A673 (cell line): ENCODE results near the gene PRR11. TPM values are rescaled to one million over a fixed set of nuclear protein-coding genes. Genes with fewer than 3 reads are reported as not detected.
A peak's percentile ranks its signal among the peaks of the same experiment; 100 is the strongest.

Source experiments
- BruUV-seq: library from RNA; stranded (reverse); fragments of 400-500 nt; replicated peaks from 2 replicates; lab custom pipeline; 2021; lab: Mats Ljungman, UMichigan
- CTCF ChIA-PET: fragments of 300-600 bp; sonication (Branson Sonifier 250); formaldehyde crosslinking; loops from one replicate; lab custom pipeline; 2022; ENCODE audit warnings: antibody characterized with exemption; lab: Charles Lee
- POLR2A ChIA-PET: fragments of 300-600 bp; sonication (Branson Sonifier 250); formaldehyde crosslinking; loops from one replicate; lab custom pipeline; 2022; ENCODE audit warnings: antibody characterized with exemption; ENCODE audit not compliant: low non-redundant PET; lab: Charles Lee
- DNase-seq: peaks from one replicate; pipeline ENCODE4 v3.0.0-alpha.2; 2015; ENCODE audit warnings: low spot score
- H3K27ac ChIP-seq: fragments of 200-600 bp; sonication (generic); 2 replicates; pipeline ENCODE4 v1.5.1; 2016; ENCODE audit warnings: mixed run types, low read depth, mild to moderate bottlenecking, mixed read lengths, antibody characterized with exemption, low read length; ENCODE audit not compliant: poor library complexity, severe bottlenecking
- H3K27me3 ChIP-seq: fragments of 200-600 bp; sonication (generic); replicated peaks from 2 replicates; pipeline ENCODE4 v1.6.1; 2017; ENCODE audit warnings: mixed run types, low read depth, mild to moderate bottlenecking, mixed read lengths, antibody characterized with exemption, low read length; ENCODE audit not compliant: insufficient read depth, poor library complexity
- H3K36me3 ChIP-seq: fragments of 200-600 bp; sonication (generic); 2 replicates; pipeline ENCODE4 v1.6.1; 2016; ENCODE audit warnings: mixed run types, mild to moderate bottlenecking, mixed read lengths, antibody characterized with exemption, low read length; ENCODE audit not compliant: insufficient read depth, poor library complexity, severe bottlenecking
- H3K4me1 ChIP-seq: fragments of 200-600 bp; sonication (generic); 2 replicates; pipeline ENCODE4 v1.6.1; 2017; ENCODE audit warnings: mixed run types, mild to moderate bottlenecking, mixed read lengths, antibody characterized with exemption, low read length; ENCODE audit not compliant: insufficient read depth, poor library complexity, severe bottlenecking
- H3K4me3 ChIP-seq: fragments of 200-600 bp; sonication (generic); 2 replicates; pipeline ENCODE4 v1.5.1; 2016; ENCODE audit warnings: low read depth, mixed run types, mild to moderate bottlenecking, mixed read lengths, low read length; ENCODE audit not compliant: poor library complexity, severe bottlenecking
- H3K9me3 ChIP-seq: fragments of 200-600 bp; sonication (generic); 2 replicates; pipeline ENCODE4 v1.6.1; 2016; ENCODE audit warnings: mixed run types, low read depth, mild to moderate bottlenecking, mixed read lengths, antibody characterized with exemption, low read length; ENCODE audit not compliant: poor library complexity, severe bottlenecking
- CTCF ChIP-seq: fragments of 300-800, 200-600 bp; sonication (generic); conservative IDR thresholded peaks from 2 replicates; pipeline ENCODE4 v1.5.1; 2017; ENCODE audit warnings: low read depth, mild to moderate bottlenecking, antibody characterized with exemption, low read length, moderate library complexity, mixed read lengths
- EZH2 ChIP-seq: fragments of 200-600 bp; sonication (generic); IDR thresholded peaks from 2 replicates; pipeline ENCODE4 v1.6.1; 2017; ENCODE audit warnings: borderline replicate concordance, low read depth, mild to moderate bottlenecking, mixed read lengths, antibody characterized with exemption, low read length; ENCODE audit not compliant: poor library complexity, severe bottlenecking
- intact Hi-C: fragments of 100-400 bp; cut with micrococcal nuclease; formaldehyde crosslinking; loops from one replicate; pipeline ENCODE4 v1.10.0; 2022; ENCODE audit not compliant: unreplicated experiment
- total RNA-seq: library from RNA; stranded (reverse); gene quantifications from 2 replicates; pipeline ENCODE4 v1.2.3, GENCODE V29; 2021

PRR11 gene
- total RNA-seq, 1 experiment from 2014 or later: 123 TPM

GRCh38 chr17:59152925-59153324 lies 2.6 kb upstream of the PRR11 start:
- Histone ChIP-seq H3K4me3 (peak overlapping the region; percentile 62), H3K36me3 (no peaks in the 10 kb centered on the region), H3K4me1 (peaks cover 21% of the 10 kb centered on the region), H3K9me3 (no peaks in the 10 kb centered on the region), H3K27ac (peak overlapping the region; percentile 97), H3K27me3 (no peaks in the 10 kb centered on the region)
- ChIA-PET CTCF (no interaction called here), POLR2A (no interaction called here)
- intact Hi-C loops: loop anchor here (5.0 to 10.0 kb wide), 2 partner anchors 46 to 638 kb away; partner anchors contain the start of genes MTMR4 and TRIM37
- no peak for DNase-seq
- TF ChIP-seq CTCF (no peak), EZH2 (no peak)
- BruUV-seq: no TSS peak

DNA sequence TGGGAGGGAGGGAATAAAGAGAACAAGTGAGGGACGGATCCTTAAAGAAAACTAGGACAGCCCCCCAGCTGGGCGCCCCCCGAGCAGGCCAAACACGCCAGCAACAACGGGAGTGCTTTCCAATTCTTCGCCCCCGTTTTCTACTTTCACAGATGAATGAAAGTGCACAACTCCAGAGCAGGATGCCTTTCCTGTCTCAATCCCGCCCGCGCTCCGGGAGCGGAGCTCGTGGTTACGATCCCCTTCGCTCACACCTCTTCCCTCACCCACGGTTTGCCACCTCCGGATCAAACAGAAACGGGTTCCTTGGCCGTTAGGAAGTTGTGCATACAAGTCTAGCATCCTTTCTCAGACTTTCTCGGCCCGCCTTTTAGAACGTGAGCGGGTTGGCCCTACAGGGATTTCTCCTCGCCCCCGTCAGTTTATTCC lies 1.2 kb upstream of the PRR11 start:
- intact Hi-C loops: loop anchor here (5.0 to 10.0 kb wide), 2 partner anchors 47 to 640 kb away; partner anchors contain the start of genes MTMR4 and TRIM37
- POLR2A ChIA-PET: interaction anchor here (0.6 kb wide), 2 partner anchors 14 to 677 kb away, joined by 3 to 4 read pairs; no protein-coding TSS in a partner anchor
- peak overlapping the region; percentile 62 for H3K4me3 ChIP-seq
- no peaks in the 10 kb centered on the region for H3K9me3 ChIP-seq
- TSS peak; percentile 48 for BruUV-seq
- no peaks in the 10 kb centered on the region for H3K36me3 ChIP-seq
- peak overlapping the region; percentile 97 for H3K27ac ChIP-seq
- no peak for TF ChIP-seq EZH2
- no peak for TF ChIP-seq CTCF
- CTCF ChIA-PET: no interaction called here
- DNase-seq: peak; percentile 73
- H3K4me1 ChIP-seq: peaks cover 34% of the 10 kb centered on the region
- H3K27me3 ChIP-seq: no peaks in the 10 kb centered on the region

DNA sequence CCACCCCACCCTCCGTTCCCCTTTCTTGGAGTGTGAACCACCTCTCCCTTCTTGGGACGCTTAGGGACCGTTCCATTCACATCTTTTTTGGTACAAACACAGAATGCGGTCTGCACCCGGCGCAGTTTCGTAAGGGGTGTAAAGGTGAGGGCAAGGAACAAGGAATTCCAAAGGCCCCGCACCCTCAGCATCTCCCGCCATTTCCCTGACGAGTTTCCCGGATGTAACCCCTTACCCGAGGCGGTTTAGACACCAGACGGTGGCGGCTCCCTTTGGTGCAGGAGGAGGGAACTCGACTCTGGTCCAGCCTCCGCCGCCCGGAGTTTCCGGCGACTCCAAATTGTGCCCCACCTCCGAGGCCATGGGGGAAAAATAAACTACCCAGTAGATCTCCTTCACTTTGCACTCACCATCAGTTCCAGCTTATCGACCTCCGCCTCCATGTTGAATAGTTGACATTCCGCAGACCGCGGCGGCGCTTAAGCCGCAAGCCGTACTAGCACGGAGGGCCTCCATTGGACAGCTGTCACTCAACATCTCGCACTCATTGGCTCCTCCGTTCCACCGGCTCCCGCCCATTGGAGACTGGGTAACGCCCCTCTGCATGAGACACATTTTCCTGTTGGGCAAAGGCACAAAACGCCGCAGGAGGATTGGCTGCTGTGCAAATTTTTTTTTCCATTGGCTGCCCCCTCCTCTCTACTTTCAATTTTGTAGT lies 666 bp upstream of the PRR11 start, which contains the start of gene SKA2:
SKA2 (minus strand) TSS at position 466 of the 718 bp plus-strand sequence; CDS start at position 443, 23 bp downstream.
- Histone ChIP-seq H3K27ac (peak within 1 kb of the TSS; percentile 97), H3K36me3 (no peaks in the 10 kb centered on the region), H3K27me3 (no peaks in the 10 kb centered on the region), H3K4me1 (peaks cover 40% of the 10 kb centered on the region), H3K4me3 (peak within 1 kb of the TSS; percentile 62), H3K9me3 (no peaks in the 10 kb centered on the region)
- DNase-seq: no peak
- no TSS peak for BruUV-seq
- intact Hi-C loops: loop anchor here (5.0 to 10.0 kb wide), 2 partner anchors 48 to 640 kb away; partner anchors contain the start of genes MTMR4 and TRIM37
- TF ChIP-seq EZH2 (no peak), CTCF (no peak)
- ChIA-PET CTCF (no interaction called here), POLR2A (interaction anchor here (0.5 to 0.7 kb wide), 6 partner anchors 8 to 1432 kb away, joined by 3 to 6 read pairs (median 4); no protein-coding TSS in a partner anchor)
